DMS153 treated with DMSO at 0.1 percent for 48 hours (cell line): ENCODE data around the gene PHAF1.
A peak's percentile ranks its signal among the peaks of the same experiment; 100 is the strongest.

Source experiments
- DNase-seq: peaks from one replicate; lab custom pipeline; 2025; ENCODE audit not compliant: unreplicated experiment; lab: John Stamatoyannopoulos, UW

PHAF1 gene

GRCh38 chr16:67109407-67110135 is at the start of gene PHAF1:
Gene PHAF1, plus strand, starts transcription at chr16:67109941. Its CDS starts 235 bp downstream, at chr16:67110176.
- peak; percentile 86 for DNase-seq

DNA sequence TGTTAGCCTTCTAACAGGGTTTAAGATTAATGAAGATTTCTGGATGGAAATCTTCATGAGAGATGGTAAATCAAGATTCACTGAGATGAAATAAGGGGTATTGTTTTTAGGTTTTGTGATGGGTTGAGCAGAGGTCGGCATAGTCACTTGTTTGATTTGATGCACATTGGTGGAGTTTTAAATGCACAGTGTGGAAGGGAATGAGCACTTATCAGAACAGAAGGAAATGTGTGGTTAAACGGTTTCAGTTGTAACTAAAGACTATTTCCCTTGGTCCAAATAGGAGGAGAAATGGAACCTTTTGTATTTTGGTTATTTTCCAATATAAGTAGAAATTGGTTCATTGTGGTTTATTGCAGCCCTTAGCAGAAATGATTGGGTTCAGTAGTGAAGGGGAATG is 46.7 kb upstream of the PHAF1 start:
- no peak for DNase-seq

DNA sequence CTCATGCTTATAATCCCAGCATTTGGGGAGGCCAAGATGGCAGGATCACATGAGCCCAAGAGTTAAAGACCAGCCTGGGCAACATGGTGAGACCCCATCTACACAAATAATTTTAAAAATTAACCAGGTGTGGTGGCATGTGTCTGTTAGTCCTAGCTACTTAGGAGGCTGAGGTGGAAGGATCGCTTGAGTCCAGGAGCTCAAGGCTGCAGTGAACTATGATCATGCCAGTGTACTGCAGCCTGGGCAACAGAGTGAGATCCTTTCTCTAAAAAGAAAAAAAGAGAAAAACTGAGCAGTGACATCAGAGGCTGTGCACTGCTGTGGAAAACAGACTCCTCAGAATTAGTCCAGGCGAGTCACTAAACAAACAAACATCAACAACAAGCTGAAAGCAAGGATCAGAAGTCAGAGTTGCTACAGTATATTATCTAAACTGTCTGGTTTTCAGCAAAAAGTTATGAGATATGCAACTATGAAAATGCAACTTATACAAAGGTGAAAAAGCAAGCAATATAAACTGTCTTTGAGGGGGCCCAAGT is 41.5 kb upstream of the PHAF1 start:
- no peak for DNase-seq

- no peak for DNase-seq
Measured at GRCh38 chr16:67071476-67072048, 38.2 kb upstream of the PHAF1 start.

- DNase-seq, result no peak
Measured at GRCh38 chr16:67075331-67075730, 34.4 kb upstream of the PHAF1 start.

DNA sequence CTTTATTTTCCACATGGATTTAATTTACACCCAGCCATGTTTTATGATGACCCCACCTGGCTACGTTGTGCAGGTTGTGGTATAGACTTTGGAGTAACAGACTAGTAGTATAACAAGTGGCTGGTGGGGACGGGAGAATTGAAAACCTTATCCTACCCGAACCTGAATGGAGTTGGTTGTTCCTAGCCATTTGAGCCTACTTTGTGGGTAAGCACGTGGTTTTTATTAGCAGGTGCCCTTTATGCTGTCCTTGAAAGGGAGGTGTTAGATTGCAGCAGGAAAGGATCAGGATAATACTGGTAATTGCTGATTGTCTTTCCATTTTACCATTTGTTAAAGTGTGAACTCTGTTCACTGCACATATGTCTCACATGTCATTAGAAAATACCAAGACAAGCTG is 31.9 kb upstream of the PHAF1 start:
- no peak for DNase-seq

GRCh38 chr16:67082100-67082499 is 27.6 kb upstream of the PHAF1 start:
- no peak for DNase-seq

- DNase-seq, result no peak
Measured at GRCh38 chr16:67082891-67083290, 26.9 kb upstream of the PHAF1 start.

GRCh38 chr16:67084345-67085028 is 25.3 kb upstream of the PHAF1 start:
- DNase-seq, result no peak

GRCh38 chr16:67086822-67087221 is 22.9 kb upstream of the PHAF1 start:
- no peak for DNase-seq

DNA sequence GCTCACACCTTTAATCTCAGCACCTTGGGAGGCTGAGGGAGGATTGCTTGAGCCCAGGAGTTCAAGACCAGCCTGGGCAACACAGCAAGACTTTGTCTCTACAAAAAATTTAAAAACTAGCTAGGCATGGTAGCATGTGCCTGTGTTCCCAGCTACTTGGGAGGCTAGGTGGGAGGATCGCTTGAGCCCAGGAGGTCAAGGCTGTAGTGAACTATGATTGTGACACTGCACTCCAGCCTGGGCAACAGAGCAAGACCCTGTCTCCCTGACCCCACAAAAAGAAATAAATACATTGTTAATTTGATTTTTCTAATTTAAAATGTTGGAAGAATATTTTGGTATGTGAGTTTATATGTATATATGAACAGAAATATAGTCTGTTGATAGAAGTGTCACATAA is 22.4 kb upstream of the PHAF1 start:
- no peak for DNase-seq

DNA sequence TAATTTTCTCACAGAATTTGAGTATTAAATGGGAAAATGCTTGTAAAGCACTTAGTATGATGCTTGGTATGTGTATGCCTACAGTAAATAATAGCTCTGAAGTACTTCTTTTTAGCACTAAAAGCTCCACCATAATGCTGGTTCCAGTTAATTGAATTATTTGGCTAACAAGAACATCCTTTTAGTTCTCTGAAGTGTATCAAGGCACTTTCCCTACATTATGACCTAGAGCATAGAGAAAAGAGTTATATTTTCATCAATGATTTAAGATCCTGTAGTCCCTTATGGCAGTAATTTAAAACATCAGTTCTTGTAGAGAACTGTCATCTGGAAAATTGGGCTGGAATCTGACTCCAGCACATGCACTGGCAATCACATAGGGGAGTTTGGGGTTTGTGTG is 21.9 kb upstream of the PHAF1 start:
- DNase-seq, result no peak

DNA sequence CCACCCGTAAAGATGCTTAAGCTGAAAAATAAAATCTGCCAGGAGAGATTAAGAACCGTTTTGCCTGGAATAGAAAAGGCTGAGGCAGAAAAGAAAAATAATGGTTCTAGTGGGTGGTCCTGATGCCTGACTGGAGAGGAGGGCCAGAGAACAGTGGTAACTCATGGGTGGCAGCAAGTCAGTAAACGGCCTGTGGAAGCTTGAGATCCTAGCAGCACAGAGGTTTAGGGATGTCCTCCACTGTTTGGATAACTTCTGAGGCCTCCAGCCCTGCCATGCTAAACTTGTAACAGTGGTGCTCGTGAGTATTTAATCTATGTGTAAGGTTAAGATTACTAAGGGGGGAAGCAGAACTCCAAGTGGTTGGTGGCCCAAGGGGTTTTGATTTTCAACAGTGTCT is 21.2 kb upstream of the PHAF1 start:
- DNase-seq, result no peak

GRCh38 chr16:67089101-67089500 is 20.6 kb upstream of the PHAF1 start:
- DNase-seq, result no peak

DNA sequence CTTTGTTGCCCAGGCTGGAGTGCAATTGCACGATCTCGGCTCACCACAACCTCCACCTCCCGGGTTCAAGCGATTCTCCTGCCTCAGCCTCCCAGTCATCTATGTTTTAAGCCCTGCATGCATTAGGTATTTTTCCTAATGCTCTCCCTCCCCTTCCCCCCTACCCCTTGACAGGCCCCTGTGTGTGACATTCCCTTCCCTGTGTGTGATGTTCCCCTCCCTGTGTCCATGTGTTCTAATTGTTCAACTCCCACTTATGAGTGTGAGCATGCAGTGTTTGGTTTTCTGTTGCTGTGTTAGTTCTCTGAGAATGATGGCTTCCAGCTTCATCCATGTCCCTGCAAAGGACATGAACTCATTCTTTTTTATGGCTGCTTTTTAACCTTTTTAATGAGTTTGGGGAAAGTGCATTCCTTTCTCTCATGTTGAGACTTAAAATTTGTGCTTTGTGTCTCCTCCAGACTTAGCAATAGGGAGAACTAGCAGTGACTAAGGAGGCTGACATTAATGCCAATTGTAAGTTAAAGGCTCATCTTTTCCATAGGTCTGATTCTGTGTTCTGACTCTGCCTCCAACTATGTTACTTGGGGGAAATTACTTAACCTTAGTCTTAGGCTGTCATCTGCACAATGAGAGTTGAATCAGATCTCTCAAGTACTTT is 17.7 kb upstream of the PHAF1 start:
- DNase-seq, result no peak

GRCh38 chr16:67093098-67093726 is 16.5 kb upstream of the PHAF1 start:
- no peak for DNase-seq

DNA sequence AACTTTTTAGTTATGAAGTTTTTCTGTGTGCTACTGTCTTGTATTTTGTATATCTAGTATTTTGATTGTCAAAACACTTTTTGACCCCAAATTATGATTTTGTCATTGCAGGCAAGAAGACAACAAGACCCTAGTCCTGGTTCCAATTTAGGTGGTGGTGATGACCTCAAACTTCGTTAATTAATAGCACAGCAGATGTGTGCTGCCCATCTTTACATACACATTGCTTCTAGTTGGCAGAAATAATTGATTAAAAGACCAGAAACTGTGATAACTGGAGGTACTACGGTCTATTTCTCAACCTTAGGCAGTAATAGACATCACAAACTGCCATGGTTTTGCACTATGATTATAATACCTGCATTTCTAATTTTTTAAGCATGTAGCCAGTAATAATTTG is 11.1 kb upstream of the PHAF1 start:
- no peak for DNase-seq

DNA sequence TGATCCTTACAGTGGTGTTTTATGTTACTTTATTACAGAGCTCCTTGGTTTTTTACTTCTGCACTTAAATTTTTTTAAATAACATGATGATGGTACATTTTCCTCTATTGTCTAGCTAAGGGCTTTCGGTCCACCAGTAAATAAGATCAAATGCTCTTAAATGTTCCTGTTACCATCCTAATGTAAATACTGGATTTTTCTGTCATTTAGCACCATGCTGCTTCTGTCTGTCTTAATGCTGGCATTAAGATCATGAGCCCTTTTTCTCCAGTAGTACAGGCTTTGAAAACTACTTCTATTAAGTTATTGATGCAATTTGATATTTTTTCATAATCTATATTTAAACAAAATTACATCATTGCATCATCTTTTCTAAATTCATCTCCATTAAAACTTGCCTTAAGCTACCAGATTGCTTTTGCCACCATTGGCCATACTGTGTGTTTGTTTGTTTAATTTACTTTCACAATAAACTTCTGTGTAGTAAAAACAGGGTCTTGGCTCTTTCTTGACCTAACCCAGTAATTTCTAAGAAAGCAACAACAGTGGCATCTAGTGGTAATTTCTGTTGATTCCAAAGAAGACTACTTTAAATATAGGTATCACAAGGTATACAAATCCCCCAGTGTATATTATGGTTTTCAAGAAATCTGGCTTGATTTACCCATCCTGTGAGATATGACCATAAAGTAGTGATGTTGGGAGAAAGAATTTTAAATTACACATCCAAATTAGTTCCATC is 9.0 kb upstream of the PHAF1 start:
- no peak for DNase-seq

DNA sequence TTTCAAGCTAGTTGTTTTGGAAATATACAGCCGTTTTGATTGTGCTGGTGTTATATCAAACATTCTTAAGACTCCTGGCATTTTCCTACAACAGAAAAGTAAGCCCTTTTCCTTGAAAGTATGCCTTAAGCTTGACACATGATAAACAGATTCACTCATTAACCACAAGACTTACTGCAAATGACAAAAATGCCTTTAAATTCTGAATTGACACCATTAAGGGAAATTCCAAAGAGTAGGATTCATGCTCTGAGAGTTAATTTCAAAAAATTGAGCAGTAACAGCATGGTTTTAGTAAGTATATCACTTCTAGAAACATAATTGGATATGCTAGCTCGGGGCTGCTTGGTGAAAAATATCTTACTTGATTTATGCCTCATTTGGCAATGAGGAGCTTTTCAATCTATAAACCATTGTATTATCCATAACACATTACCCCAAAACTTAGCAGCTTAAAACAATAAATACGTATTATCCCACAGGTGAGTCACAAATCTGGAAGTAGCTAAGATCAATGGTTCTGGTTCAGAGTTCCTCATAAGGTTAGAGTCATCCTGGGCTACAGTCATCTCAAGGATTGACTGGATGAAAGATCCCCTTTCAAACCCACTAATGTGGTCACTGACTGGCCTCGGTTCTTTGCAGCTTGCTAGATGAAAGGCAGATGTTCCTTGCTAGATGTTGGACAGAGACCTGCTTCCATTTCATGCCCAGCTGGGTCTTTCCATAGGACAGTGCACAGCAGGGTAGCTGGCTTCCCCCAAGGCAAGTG is 8.2 kb upstream of the PHAF1 start:
- no peak for DNase-seq

- DNase-seq, result no peak
Measured at GRCh38 chr16:67104061-67104460, 5.7 kb upstream of the PHAF1 start.
